NCI-H187 (cell line): ENCODE measurements around the gene EFCAB10.
"Not testable (repeated sequence)": the region's sequence is repeated elsewhere in the genome, so short reads cannot be mapped to it uniquely, and the experiment has no call there.

Experiments used
- DNase-seq, 2 experiments: peaks; one replicate each; lab custom pipeline; 2025; lab: John Stamatoyannopoulos, UW

Gene EFCAB10

DNA sequence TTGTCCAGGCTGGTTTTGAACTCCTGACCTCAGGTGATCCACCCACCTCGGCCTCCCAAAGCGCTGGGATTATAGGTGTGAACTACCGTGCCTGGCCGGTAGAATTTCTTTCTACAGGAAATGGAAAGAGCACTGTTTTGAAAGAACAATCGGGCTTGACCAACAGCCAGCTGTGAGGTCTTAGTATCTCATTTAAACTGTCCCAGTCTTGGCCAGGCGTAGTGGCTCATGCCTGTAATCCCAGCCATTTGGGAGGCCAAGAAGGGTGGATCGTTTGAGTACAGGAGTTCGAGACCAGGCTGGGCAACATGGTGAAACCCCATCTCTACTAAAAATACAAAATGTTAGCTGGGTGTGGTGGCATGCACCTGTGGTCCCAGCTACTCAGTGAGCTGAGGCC is 17.8 kb upstream of the EFCAB10 start:
- not testable (repeated sequence) for DNase-seq

DNA sequence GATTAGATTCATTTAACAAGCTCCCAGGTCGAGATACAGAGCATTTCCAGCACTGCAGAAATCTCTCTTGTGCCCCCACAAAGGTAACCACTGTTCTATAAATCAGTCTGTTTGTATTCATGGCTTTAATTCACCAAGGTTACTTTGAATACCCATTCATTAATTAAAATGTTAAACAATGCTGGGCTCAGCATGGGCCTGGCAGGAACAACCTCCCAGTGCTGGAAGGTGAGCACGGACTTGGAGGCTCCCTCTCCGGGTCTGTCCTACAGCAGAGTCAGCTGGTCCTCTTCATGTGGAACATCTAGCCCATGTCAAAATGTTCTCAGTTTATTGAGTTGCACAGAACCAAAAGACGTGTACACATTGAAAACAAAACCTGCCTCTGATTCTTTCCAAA is 15.6 kb upstream of the EFCAB10 start:
- no peak for DNase-seq

DNA sequence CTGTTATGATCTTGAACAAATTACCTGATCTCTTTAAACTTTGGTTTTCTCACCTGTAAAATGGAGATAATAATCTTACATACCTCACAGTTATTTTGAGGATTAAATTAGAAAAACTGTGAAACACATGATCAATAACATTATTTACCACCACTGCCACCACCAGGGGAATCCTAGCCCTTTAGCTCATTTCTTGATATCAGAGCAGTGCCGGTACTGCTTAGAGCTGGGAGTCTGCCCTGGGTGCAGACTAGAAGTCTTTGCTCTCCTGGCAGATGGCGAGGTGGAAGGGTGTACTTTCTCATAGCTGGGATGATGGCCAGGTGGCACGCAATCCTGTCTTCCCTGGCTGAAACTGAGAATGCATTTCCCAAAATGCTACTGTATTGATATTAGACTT is 12.7 kb upstream of the EFCAB10 start:
- no peak for DNase-seq

DNA sequence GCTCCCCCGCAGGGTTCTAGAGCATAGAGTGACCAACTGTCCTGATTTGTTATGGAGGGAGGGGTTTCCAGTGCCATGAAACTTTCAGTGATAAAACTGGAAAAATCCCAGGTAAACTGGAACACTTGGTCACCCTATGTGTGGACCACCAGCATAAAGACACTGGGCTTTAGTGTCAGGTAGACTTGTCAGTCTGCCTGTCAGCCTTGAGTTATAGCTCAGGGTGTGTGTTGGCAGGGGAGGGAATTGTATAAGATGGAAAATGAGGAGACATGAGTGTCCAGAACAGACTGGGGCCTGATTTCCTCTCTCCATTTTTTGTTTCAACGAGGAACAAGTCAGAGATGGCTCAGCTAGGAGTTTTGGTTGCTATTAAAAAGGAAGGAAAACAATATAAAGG is 10.2 kb upstream of the EFCAB10 start:
- no peak for DNase-seq

DNA sequence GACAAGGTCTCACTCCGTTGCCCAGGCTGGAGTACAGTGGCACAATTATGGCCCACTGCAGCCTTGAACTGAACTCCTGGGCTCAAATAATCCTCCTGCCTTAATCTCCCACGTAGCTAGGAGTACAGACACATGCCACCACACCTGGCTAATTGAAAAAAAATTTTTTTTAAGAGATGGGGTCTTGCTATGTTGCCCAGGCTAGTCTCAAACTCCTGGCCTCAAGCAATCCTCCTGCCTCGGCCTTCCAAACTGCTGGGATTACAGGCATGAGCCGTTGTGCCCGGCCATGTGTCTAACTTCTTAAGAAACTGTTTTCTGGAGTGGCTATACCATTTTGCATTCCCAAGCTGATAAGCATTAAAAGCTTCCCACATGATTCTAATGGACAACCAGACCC is 9.5 kb upstream of the EFCAB10 start:
- DNase-seq = no peak

DNA sequence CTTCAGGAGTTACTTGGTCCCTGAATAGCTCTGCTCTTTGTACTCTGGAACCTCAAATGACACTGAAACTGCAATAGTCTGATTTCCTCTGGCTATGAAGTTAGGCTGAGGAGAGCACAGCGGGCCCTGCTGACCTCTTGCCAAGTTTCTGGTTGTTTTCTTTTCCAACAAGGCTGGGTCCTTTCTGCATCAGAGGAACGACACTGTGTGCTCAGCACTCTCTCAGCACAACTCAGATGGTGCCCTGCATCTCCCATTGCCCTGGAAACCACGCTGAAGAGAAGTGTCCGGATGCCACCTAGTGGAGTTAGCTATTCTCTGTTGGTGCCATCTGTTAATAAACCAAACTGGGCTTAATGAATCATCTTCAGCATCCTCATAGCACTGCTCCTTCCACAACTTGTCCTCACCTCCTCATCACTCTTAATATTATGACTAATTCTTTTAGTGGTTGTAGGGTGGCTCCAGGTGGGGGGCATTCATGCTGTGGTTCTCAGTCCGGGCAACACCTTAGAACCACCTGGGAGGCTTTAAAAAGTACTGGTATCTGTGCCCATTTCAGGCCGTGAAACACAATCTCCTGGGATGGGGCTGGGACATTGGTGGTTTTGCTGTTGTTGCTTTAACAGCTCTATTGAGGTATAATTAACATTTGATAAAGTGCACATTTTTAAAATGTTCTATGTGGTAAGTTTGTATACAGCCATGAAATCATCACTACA is 8.2 kb upstream of the EFCAB10 start:
- peak in 1 of 2 experiments; percentile 62 for DNase-seq

DNA sequence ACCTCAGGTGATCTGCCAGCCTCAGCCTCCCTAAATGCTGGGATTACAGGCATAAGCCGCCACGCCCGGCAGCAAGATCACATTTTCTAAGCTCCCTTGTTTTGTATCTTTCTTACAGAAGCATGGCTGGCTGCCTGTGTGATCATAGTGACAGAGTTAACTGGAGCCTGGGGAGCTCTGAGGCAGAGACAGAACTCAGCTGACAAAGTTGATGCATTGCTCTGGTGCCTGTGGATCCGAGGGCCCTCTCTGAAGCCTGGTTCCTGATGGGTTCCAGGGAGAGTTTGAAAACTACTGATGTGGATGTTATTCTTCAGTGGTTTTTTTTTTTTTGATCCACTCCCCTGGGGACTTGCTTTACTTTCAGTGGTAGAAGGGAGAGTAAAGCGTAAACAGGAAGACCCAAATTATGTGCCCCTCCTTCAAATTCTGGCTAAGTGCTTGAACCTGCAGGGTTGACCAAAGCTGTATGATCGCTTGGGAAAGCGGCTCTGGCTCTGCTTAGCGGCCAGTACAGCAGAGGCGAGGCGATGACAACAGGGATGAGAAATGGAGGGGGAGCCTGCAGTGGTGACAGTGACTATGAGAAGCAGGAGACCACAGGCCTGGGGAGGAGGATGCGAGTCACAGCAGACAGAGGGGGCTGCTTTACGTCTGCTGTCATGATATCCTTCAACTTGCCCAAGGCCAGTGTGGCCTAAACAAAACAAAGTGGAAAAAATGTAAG is 6.8 kb upstream of the EFCAB10 start:
- DNase-seq = no peak

DNA sequence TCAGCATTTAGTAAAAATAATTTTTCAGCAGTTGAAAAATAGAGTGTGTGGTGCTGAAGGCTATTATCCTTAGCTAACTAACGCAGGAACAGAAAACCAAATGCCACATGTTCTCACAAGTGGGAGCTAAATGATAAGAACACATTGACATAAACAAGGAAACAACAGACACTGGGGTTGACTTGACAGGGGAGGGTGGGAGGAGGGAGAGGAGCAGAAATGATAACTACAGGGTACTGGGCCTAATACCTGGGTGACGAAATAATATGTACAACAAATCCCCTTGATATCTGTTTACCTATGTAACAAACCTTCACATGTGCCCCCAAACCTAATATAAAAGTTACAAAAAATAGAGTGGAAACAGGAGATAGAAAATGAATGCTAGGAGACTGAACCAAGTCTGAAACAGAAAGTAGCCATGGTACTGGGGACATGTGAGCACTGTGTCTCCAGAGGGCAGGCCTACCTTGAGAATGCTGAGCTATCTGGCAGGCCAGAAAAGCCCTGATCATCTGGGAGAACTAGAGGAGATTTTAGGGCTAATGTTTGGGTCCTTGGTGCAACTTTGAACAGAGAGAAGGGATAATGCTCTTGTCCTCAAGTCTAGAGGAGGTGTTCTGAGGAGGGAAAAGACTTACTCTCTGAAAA is 4.7 kb upstream of the EFCAB10 start:
- no peak for DNase-seq

DNA sequence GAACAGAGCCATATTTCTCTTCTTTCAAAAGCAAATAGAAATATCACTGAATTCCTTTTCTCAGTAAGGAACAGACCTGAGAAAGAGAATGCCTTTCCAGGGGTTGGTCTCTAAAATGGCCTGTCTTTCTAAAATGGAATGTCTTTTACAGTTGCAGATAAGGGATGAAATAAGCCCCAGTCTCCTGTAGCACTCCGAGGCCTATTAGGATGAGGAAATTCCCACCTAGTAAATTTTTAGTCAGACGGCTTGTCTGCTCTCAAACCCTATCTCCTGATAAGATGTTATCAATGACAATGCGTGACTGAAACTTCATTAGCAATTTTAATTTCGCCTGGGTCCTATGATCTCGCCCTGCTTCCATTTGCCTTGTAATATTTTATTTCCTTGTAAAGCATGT is 2.9 kb upstream of the EFCAB10 start:
- no peak for DNase-seq

DNA sequence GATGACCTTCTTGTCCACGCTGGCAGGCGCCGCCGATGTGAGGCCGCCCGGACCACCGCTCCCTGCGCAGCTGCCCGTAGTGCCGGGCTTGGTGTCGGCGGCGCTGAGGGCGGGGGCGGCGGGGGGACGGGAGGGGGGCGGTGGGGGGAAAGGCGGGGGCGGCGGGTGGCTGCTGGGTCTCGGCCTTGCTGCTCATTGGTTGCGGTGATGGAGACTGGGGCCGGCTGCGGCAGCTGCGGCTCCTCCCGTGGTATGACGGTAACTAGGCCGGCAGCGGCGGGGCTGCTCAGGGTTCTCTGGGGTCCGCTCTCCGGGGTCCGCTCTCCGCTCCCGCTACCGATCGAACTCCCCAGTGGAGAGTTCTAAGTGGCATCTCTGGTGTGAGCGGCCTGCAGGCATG is 1.8 kb upstream of the EFCAB10 start:
- no peak for DNase-seq

DNA sequence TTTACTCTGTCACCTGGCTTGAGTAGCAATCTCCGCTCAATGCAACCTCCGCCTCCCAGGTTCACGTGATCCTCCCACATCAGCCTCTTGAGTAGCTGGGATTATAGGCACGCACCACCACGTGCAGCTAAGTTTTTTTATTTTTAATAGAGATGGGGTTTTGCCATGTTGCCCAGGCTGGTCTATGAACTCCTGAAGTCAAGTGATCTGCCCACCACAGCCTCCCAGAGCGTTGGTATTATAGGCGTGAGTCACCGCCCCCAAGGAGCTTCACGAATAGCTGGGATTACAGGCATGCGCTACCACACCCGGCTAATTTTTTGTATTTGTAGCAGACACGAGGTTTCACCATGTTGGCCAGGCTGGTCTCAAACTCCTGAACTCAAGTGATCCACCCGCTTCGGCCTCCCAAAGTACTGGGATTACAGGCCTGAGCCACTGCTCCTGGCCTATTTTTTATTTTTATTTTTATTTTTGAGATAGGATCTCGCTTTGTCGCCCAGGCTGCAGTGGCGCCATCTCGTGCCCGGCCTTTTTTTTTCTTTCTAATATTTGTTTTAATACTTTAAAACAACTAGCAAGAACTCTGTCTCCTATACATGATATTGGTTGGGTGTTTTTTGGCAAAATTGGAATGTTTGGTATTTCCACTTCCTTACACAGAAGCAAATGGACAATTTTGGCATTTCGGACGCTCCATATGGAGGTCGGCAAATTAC is 1.1 kb downstream of the EFCAB10 start:
- DNase-seq = no peak

DNA sequence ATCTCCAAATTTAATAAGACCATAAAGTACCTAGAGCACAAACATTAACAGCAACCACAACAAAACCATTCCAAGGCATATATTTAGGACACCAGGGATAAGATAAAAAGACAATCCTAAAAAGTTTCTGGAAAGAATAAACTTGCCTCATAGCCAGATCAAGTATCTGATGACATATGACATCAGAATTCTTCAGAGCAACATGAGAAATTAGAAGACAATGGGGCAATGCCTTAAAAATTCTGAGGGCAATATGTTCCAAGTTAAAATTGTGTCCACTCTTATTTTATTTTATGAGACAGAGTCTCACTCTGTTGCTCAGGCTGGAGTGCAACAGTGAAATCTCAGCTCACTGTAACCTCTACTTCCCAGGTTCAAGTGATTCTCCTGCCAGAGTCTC is 2.8 kb downstream of the EFCAB10 start:
- DNase-seq = no peak

DNA sequence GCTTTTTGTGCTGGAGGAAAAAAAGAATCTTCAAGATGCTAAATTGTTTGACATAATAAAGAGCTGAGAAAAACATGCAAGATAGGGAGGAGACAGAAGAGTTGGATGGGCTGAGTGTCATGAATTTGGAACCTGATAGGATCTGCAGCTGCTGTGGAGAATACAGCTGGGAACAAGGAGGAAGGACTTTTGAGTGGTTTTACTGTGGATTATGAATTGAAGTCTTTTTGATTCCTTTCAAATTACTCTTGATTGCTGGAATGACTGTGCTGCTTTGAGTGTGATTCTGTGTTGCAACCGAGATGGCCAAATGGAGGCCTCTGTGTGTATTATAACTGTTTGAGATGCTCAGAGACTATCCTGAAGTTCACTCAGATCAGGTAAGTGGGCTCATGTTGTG is 4.0 kb downstream of the EFCAB10 start:
- no peak for DNase-seq

DNA sequence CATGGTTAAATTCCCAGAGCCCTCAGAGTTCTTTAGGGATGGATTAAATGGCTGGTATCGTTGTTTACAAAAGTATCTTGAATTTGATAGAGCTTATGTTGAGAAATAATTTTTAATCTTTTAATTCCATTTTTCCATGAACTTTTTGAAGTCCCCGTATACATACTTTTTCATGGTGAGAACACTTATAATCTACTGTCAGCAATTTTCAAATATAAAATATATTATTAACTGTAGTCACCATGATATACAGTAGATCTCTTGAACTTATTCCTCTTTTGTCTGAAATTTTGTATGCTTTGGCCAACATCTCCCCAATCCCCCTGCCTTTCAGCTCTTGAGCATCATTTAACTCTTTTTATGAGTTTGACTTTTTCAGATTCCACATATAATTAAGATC is 9.4 kb downstream of the EFCAB10 start:
- DNase-seq = no peak

DNA sequence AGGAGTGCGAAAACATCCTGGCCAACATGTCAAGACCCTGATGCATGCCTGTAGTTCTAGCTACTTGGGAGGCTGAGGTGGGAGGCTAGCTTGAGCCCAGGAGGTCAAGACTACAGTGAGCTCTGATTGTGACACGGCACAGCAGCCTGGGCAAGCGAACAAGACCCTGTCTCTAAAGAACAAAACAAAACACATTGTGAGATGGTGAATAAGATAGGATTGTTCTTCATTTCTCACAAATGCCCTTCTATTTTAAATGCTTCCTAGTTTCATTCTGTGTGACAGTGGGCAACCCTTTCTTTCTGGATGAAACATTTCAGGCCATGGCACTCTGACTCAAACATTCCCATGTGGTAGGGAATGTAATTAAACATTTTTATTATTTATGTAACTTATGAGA is 13.5 kb downstream of the EFCAB10 start:
- DNase-seq = no peak

DNA sequence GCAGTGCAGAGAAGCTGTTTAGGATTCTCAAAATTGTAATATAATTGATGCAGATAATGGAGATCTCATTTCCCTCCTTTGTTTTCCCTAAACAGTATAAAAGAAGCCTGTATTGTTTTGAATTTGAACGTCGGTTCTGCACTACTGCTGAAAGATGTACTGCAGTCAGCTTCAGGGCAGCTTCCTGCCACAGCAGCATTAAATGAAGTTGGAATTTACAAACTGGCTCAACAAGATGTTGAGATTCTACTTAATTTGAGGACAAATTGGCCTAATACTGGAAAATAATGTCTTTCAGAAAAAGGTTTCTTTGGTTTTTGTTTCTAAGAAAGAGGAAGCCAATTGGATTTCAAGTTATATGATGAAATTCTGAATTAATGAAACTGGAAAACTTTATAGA is 14.3 kb downstream of the EFCAB10 start:
- DNase-seq = no peak

DNA sequence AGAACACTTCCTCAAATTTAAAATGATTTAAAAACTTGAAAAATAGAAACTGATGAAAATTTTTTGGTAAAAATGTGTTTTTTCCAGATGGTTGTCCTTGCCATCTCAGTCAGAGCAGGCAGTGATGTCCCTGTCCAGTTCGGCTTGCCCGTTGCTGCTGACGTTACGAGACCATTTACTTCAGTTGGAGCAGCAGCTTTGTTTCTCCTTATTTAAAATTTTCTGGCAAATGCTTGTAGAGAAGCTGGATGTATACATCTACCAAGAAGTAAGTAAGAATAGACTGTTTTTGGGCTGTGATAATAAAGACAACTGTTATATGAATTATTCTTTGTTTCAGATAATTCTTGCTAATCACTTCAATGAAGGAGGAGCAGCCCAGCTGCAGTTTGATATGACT is 16.1 kb downstream of the EFCAB10 start:
- no peak for DNase-seq

DNA sequence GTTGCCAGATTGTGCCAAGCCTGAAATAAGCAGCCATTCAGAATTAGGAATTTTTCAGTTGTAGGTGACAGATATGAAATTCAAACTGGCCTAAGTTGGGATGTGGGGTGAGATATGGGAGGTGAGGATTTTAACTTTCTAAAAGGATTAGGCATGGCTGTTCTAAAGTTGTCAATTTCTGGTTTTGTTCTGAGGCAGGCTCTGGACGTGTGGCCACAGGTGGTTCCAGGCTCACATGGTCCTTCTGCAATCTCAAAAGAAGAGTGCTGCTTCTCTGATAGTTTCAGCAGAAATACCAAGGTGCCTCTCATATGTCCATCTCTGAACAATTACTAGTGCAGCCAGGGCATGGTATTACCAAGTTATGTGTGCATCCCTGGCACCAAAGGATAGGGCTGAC is 21.4 kb downstream of the EFCAB10 start:
- no peak for DNase-seq

DNA sequence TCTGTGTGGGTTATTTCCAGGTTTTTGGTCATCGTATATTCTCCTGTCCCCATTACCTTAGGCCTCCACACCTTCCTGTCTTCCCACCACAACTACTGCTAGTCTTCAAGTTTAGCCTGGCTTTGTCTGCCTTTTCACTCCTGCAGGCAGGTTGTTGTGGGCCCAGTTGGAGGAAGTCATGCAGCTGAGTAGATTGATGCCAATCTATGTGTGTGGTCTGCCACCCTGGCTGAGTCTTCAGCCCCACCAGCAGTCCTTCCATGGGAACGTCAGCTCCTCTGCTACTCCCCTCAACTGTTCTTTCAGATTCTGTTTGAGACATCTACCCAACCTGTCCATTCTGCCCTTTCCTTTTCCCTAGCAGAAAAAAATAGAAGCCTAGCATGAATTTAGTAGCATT is 43.0 kb downstream of the EFCAB10 start:
- no peak for DNase-seq

DNA sequence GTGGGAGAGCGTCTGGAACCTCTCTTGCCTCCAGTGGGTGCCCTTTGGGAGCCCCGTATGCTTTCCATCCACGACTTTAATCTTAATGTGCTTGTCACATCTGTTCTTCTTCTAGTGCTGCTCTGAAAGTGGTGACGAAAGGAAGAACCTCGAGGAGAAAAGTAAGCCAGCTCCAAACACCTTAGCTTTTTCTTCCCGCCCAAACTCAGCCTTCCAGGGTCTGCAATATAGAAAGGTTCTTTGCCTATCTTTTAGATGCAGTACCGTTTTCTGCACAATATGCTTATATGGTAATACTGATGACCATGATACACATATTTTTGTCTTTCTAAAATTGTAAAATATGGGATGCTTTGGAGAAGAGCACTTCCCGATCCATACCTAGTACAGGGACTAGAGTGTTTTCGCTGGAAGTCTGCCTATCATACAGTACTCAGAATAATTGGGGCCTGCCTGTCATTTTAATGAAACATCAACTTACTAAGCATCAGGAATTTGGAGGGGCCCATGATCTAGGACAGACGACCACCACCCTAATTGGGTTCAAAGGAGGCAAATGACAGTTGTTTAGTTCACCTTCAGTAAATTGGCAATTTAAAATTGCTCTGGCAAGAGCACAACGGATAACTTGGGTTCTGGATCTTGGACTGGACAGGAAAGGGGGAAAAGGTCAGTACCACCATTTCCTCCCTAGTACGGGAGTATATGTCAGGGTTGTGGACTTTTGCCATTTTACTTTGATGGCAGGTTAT is 48.4 kb downstream of the EFCAB10 start:
- DNase-seq = no peak

DNA sequence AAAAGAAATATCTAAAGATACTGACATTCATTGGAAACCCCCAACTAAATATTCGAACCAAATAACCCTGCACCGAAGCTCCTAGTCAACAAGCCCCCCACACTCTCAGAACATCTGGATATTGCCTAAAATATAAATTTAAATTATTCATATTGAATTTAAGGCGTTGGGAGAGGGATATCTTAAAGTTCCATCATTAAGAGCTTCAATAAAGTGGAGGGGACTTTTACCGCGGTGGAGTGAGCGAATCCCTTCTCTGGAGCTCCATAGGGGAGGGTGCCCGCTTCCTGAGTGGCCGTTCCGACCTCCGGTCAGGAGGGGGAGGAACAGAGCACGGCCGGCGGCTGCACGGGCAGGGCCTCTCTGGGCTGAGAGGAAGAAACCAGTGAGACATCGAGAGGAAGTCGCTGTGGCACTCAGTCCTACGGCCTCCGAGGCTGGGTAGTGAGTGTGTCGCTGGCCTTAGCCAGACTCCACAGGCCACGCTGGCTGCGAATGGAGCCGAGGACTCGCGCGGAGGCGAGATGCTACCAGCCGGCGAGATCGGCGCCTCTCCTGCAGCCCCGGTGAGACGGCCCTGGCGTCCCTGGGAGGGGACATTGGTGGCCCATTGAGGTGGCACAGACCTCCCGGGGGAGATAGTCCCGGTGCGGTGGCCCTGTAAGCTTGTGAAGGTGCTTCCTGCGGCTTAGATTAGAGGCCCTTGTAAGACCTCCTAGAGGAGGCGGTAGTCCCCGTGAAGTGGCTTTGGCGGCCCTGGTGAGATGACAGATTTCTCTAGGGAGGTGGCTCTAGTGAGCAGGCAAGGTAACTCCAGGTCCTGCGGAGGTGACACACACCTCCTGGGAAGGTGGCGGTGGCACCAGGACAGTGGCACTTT is 49.3 kb downstream of the EFCAB10 start, which contains the start of gene RINT1:
RINT1 (plus strand) TSS at position 410 of the 880 bp plus-strand sequence; CDS start at position 525, 115 bp downstream.
- peak; percentile 76 to 88 for DNase-seq
